ENCODE measurements around the gene TMX4. TPM values are rescaled to one million over a fixed set of nuclear protein-coding genes. Genes with fewer than 3 reads are reported as not detected.

TMX4 gene
- total and polyA plus RNA-seq, 2 of the 8 experiments (the other 6 are each of a cell fraction or from before 2014, with no cell fraction given) = 2.1 to 7.8 TPM

DNA sequence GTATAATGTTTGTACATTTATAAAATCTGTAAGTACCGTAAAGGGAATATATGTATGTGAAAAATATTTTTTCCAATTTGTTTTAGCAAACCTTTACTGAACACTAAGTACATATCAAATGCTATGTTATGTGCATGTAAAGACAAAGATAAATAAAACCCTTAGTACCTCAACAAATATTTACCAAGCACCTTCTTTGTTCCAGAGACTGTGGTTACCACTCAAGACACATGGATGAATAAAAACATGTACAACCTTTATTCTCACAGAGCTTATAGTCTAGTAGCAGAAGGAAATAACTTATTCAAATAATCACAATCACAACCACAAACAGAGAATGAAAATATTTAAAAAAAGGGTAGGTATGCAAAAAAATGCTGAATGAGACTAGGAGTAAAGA, 17.5 kb downstream of the TMX4 start:
- no peak overlapping the region for H3K4me3 ChIP-seq (ENCODE audit: extremely low read depth in 1 of 4, insufficient read depth in 2 of 4, low read depth in 3 of 4, low read length in 4 of 4)
- no peak for FAIRE-seq
- WGBS, 2 experiments (ENCODE audit: extremely low coverage in 1 of 2, insufficient coverage in 1 of 2, insufficient read length in 1 of 2, insufficient replicate concordance in 2 of 2, low coverage in 1 of 2, low lambda C conversion rate in 2 of 2, missing lambda C conversion rate in 1 of 2) = 93% methylated on average over 1 of the region's 1 CpG; no CpG with 5 or more reads in 1 of the 2 experiments

More for the DNA sequence above, 17.5 kb downstream of the TMX4 start:
- H3K9ac ChIP-seq (replicated peaks in 1 of 4; ENCODE audit: extremely low read depth in 1 of 4, low read depth in 3 of 4, low read length in 3 of 4) = no peak overlapping the region
- H3K14ac ChIP-seq (ENCODE audit: insufficient read length) = no peak overlapping the region
- no peak overlapping the region for H2BK15ac ChIP-seq (ENCODE audit: low read length)
- H4K20me1 ChIP-seq (replicated peaks in 1 of 2; ENCODE audit: control insufficient read depth in 1 of 2, insufficient read depth in 2 of 2, low read length in 2 of 2) = no peaks in the 10 kb centered on the region
- TF ChIP-seq MAFK (IDR thresholded peaks at IDR 0.05; ENCODE audit: low read depth, low read length) (no peak), EGR1 (IDR thresholded peaks at IDR 0.05; ENCODE audit: borderline replicate concordance, low read depth, low read length) (no peak), SIRT6 (IDR thresholded peaks at IDR 0.05; ENCODE audit: low read length) (no peak), SP4 (IDR thresholded peaks at IDR 0.05; ENCODE audit: low read length) (no peak), SRF (IDR thresholded peaks at IDR 0.05; ENCODE audit: low read depth, low read length) (no peak), HDAC6 (IDR thresholded peaks at IDR 0.05; ENCODE audit: low read depth, low read length) (no peak), YY1 (IDR thresholded peaks at IDR 0.05; ENCODE audit: low read depth, low read length) (no peak), SP1 (IDR thresholded peaks at IDR 0.05; ENCODE audit: low read depth, low read length) (no peak), POU5F1 (IDR thresholded peaks at IDR 0.05; ENCODE audit: low read depth, low read length) (no peak), SIX5 (IDR thresholded peaks at IDR 0.05; ENCODE audit: low read depth, low read length) (no peak), CREB1 (IDR thresholded peaks at IDR 0.05) (no peak)
- H3K79me1 ChIP-seq (ENCODE audit: low read depth, low read length) = no peaks in the 10 kb centered on the region
- H2AFZ ChIP-seq (ENCODE audit: low read length) = no peak overlapping the region
- no peak overlapping the region for H2BK20ac ChIP-seq (ENCODE audit: low read length)
- ChIA-PET CTCF (ENCODE audit: partially characterized antibody) (interaction anchor here (3.3 kb wide), 1 partner anchor 22 kb away, joined by 9 read pairs; no protein-coding TSS in a partner anchor), POLR2A (ENCODE audit: partially characterized antibody) (no interaction called here)
- no peaks in the 10 kb centered on the region for H3K27me3 ChIP-seq (replicated peaks in 1 of 4; ENCODE audit: control insufficient read depth in 3 of 4, extremely low read depth in 1 of 4, insufficient read depth in 3 of 4, low read length in 3 of 4)
- no peaks in the 10 kb centered on the region; the same call in 1 of the 2 replicates for H3K23me2 ChIP-seq (ENCODE audit: low read depth, low read length)
- no peak overlapping the region for H3K4ac ChIP-seq (replicated peaks; ENCODE audit: insufficient read length, low read depth, low read length)
- no peak overlapping the region for H3K18ac ChIP-seq (ENCODE audit: extremely low read depth, low read length)
- H2BK5ac ChIP-seq (ENCODE audit: low read depth, low read length) = no peak overlapping the region
- H2AK5ac ChIP-seq (ENCODE audit: low read depth, low read length) = no peak overlapping the region
- no peak overlapping the region for H2BK12ac ChIP-seq (ENCODE audit: low read depth, low read length)
- H3K4me2 ChIP-seq (ENCODE audit: insufficient read depth in 1 of 2, low read depth in 2 of 2, low read length in 2 of 2) = no peak overlapping the region
- no peak overlapping the region for H3K27ac ChIP-seq (ENCODE audit: low read depth, low read length)
- DNase-seq (ENCODE audit: low read depth in 1 of 2, low spot score in 2 of 2) = no peak
- no peak overlapping the region for H3K23ac ChIP-seq (ENCODE audit: insufficient read length)
- no peaks in the 10 kb centered on the region; a peak in 1 of 8 replicates for H3K36me3 ChIP-seq (ENCODE audit: control insufficient read depth in 2 of 4, insufficient read depth in 4 of 4, low read length in 3 of 4)
- no peak overlapping the region for H4K5ac ChIP-seq (ENCODE audit: insufficient read length, low read depth, low read length)
- H3K56ac ChIP-seq (replicated peaks; ENCODE audit: insufficient read length, low read depth, low read length) = no peak overlapping the region
- H3K79me2 ChIP-seq (ENCODE audit: control insufficient read depth in 1 of 2, insufficient read depth in 2 of 2, low read length in 2 of 2) = no peaks in the 10 kb centered on the region
- no peak overlapping the region for H4K91ac ChIP-seq (replicated peaks; ENCODE audit: insufficient read length, low read length)
- no peaks in the 10 kb centered on the region for H3K9me3 ChIP-seq (ENCODE audit: insufficient read depth in 2 of 2, low read depth in 1 of 2, low read length in 1 of 2)
- H2BK120ac ChIP-seq (replicated peaks; ENCODE audit: low read depth, low read length) = no peak overlapping the region
- no peak overlapping the region for H4K8ac ChIP-seq (ENCODE audit: extremely low read depth, insufficient read depth, low read length)
- H3K4me1 ChIP-seq (replicated peaks in 1 of 4; ENCODE audit: control insufficient read depth in 3 of 4, insufficient read depth in 4 of 4, low read length in 3 of 4) = no peaks in the 10 kb centered on the region; a peak in 1 of 7 replicates

Measured in H1 (cell line).